NB4 (cell line): ENCODE data around the gene NSUN4.

Source experiments
- CTCF ChIP-seq: IDR thresholded peaks from one replicate; pipeline ENCODE4 v1.5.1; 2012; ENCODE audit warnings: low read depth, low read length
- POLR2A ChIP-seq: IDR thresholded peaks from 2 replicates; pipeline ENCODE4 v1.6.1; 2011; ENCODE audit warnings: mild to moderate bottlenecking; ENCODE audit not compliant: insufficient read length; ENCODE audit errors: extremely low read depth

GRCh38 chr1:46406881-46407608 lies 66.4 kb downstream of the NSUN4 start:
- TF ChIP-seq POLR2A (no peak), CTCF (no peak)
